ENCODE data around the gene RPS6KA2.
"Not testable (repeated sequence)": the region's sequence is repeated elsewhere in the genome, so short reads cannot be mapped to it uniquely, and the experiment has no call there.

RPS6KA2 gene

DNA sequence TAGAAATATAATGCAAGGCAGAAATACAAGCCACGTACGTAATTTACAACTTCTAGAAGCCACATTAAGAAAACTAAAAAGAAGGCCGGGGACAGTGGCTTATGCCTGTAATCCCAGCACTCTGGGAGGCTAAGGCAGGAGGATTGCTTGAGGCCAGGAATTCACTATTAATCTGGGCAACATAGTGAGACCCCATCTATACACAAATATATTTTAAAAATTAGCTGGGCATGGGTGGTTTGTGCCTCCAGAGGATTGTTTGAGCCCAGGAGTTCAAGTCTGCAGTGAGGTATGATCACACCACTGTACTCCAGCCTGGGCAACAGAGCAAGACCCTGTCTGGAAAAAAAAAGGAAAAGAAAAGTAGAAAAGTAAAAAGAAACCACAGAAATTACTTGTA, 256.6 kb downstream of the RPS6KA2 start:
- H3K27ac Mint-ChIP-seq, result no peak overlapping the region
- peaks cover 8% of the 10 kb centered on the region for H3K36me3 Mint-ChIP-seq (ENCODE audit: low read depth)
- peaks cover 2% of the 10 kb centered on the region for H3K27me3 Mint-ChIP-seq (ENCODE audit: low read depth)
- H3K4me1 Mint-ChIP-seq (ENCODE audit: low read depth), result peaks cover 4% of the 10 kb centered on the region
- no peaks in the 10 kb centered on the region for H3K9me3 Mint-ChIP-seq
- DNase-seq (ENCODE audit: low spot score), result no peak
- no peak overlapping the region for H3K4me3 Mint-ChIP-seq

DNA sequence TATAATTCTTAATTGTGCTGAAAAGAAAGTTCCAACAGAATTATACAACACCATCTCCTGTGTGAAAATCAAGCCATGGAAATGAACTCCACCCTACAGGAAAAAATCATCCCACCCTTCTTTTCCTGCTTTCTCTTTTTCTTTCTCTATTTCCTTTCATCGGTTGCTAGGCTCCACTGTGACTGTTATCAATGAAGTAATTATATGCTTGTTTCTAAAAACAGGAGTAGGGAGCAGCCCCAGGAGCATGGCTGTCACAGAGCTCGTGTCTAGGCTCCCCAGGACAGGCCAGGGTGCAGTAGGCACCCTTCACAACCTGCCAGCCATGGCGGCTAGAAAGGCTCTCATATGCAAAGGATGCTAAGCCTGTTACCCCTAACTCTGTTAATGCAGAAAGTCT, 257.3 kb downstream of the RPS6KA2 start:
- Mint-ChIP-seq H3K9me3 (no peaks in the 10 kb centered on the region), H3K36me3 (ENCODE audit: low read depth) (peaks cover 8% of the 10 kb centered on the region), H3K27me3 (ENCODE audit: low read depth) (peaks cover 2% of the 10 kb centered on the region), H3K27ac (no peak overlapping the region), H3K4me3 (no peak overlapping the region), H3K4me1 (ENCODE audit: low read depth) (peaks cover 4% of the 10 kb centered on the region)
- DNase-seq (ENCODE audit: low spot score), result no peak

DNA sequence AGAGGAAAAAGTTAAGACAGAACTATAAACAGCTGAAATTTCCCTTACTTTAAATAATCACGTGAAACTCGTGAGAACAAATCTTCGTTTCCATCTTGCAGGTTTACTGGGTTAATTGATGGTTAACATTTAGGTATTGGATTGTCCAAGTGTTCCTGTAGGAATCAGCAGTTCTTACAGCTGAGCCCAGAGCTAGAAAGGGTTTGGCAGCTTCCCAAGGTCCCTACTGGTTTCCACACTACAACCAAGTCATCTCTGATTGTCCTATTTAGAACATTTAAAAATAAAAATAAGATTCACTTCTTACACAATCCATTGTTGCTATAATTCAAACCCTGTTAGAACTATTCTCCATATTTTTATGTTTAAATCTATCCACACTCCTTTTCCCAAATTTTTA, 260.1 kb downstream of the RPS6KA2 start:
- Mint-ChIP-seq H3K9me3 (no peaks in the 10 kb centered on the region), H3K27me3 (ENCODE audit: low read depth) (no peaks in the 10 kb centered on the region), H3K4me3 (no peak overlapping the region), H3K36me3 (ENCODE audit: low read depth) (peaks cover 10% of the 10 kb centered on the region), H3K4me1 (ENCODE audit: low read depth) (peaks cover 4% of the 10 kb centered on the region), H3K27ac (no peak overlapping the region)
- no peak for DNase-seq (ENCODE audit: low spot score)

DNA sequence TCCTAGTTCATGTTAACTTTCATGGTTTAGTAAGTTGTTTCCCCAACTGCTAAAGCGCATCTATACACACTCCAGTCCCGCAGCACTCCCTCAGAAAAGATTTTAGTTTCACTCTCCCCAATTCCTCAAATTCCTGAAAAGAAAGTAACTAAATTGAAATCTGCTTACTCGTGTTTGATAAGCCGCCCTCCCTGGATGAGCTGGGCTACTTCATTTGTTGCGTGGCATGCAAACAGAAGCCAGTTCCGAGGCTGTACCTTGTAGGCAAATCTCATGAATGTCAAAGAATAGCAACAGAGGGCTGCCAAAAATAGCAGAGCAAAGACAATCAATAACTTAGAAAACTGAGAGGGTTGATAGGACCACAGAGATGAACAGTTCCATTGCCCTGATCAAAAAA, 261.2 kb downstream of the RPS6KA2 start:
- no peak for DNase-seq (ENCODE audit: low spot score)
- H3K4me3 Mint-ChIP-seq, result no peak overlapping the region
- no peaks in the 10 kb centered on the region for H3K9me3 Mint-ChIP-seq
- no peaks in the 10 kb centered on the region for H3K27me3 Mint-ChIP-seq (ENCODE audit: low read depth)
- H3K4me1 Mint-ChIP-seq (ENCODE audit: low read depth), result peaks cover 4% of the 10 kb centered on the region
- no peak overlapping the region for H3K27ac Mint-ChIP-seq
- peaks cover 10% of the 10 kb centered on the region for H3K36me3 Mint-ChIP-seq (ENCODE audit: low read depth)

DNA sequence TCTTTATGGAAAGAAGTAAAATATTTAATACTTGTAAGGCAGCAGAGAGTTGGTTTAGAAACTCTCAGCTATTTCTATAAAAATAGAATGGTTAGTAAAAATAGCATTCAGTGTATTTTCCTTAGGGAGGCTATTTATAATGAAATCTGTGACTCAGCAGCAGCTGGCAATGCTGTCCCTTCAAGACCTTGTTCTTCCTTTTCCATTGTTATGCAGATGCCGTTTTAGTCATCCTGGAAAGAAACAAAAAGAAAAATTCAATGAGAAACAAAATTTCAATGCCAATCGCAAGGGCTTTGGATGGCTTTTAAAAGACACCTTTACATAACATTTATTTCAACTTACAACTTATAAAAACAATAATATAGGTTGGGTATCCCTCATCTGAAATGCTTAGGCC, 261.8 kb downstream of the RPS6KA2 start:
- no peak for DNase-seq (ENCODE audit: low spot score)

DNA sequence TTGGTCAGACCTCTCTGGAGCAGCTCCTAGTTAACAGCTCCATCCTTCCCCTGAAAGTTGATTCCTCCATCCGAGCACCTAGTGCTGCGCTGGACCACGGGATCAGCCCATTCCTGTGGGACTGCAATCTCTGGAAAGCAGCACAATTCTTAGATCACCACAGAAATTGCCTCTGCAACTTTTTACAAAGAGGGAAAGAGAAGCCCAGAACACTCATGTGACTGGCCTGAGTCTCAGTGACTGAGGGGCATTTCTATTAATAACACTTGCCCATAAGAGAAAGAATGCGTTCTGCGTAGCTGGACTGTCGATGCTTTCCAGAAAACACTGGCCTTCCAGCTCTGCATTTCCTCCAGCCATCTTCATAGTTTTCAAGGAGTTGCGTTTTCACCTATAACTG, 262.6 kb downstream of the RPS6KA2 start:
- Mint-ChIP-seq H3K4me1 (ENCODE audit: low read depth) (peaks cover 2% of the 10 kb centered on the region), H3K27me3 (ENCODE audit: low read depth) (peaks cover 8% of the 10 kb centered on the region), H3K9me3 (no peaks in the 10 kb centered on the region), H3K36me3 (ENCODE audit: low read depth) (peaks cover 10% of the 10 kb centered on the region), H3K4me3 (no peak overlapping the region), H3K27ac (no peak overlapping the region)
- DNase-seq (ENCODE audit: low spot score), result no peak

More for the DNA sequence above, 261.8 kb downstream of the RPS6KA2 start:
- Mint-ChIP-seq H3K4me3 (no peak overlapping the region), H3K4me1 (ENCODE audit: low read depth) (peaks cover 4% of the 10 kb centered on the region), H3K9me3 (no peaks in the 10 kb centered on the region), H3K36me3 (ENCODE audit: low read depth) (peaks cover 10% of the 10 kb centered on the region), H3K27ac (no peak overlapping the region), H3K27me3 (ENCODE audit: low read depth) (peaks cover 1% of the 10 kb centered on the region)

DNA sequence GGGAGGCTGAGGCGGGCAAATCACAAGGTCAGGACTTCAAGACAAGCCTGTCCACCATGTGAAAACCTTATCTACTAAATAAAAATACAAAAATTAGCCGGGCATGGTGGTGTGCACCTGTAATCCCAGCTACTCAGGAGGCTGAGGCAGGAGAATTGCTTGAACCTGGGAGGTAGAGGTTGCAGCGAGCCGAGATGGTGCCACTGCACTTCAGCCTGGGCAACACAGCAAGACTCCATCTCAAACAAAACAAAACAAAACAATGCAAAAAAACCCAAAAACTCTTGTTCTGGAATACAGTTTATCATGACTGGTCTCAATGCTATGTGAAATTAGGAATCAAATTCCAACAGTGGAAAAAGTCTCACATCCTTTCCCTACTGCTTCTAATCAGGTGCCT, 264.6 kb downstream of the RPS6KA2 start:
- H3K9me3 Mint-ChIP-seq; H3K36me3 Mint-ChIP-seq (ENCODE audit: low read depth); H3K27ac Mint-ChIP-seq; DNase-seq (ENCODE audit: low spot score); H3K4me1 Mint-ChIP-seq (ENCODE audit: low read depth); H3K4me3 Mint-ChIP-seq: not testable (repeated sequence)
- H3K27me3 Mint-ChIP-seq (ENCODE audit: low read depth), result peaks cover 23% of the 10 kb centered on the region

DNA sequence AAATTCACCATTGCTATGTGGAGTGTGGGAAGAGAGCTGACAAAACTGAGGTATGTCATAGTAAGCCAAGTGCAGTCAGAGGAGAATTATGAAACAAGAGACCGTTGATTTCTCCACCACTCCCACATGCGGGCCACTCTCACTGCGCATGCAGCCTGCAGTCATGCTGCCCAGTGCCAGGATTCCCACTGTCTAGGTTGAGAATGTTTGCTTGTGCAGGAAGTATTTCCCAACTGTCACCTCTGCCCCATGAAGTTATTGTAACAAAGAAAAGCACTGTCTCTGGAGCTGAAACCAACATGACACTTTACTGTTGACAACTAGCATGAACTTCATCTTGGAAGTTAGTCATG, 266.0 kb downstream of the RPS6KA2 start:
- H3K4me3 Mint-ChIP-seq, result no peak overlapping the region
- peaks cover 32% of the 10 kb centered on the region for H3K27me3 Mint-ChIP-seq (ENCODE audit: low read depth)
- H3K4me1 Mint-ChIP-seq (ENCODE audit: low read depth), result peaks cover 2% of the 10 kb centered on the region
- DNase-seq (ENCODE audit: low spot score), result no peak
- peaks cover 7% of the 10 kb centered on the region for H3K36me3 Mint-ChIP-seq (ENCODE audit: low read depth)
- H3K27ac Mint-ChIP-seq, result no peak overlapping the region
- H3K9me3 Mint-ChIP-seq, result no peaks in the 10 kb centered on the region

DNA sequence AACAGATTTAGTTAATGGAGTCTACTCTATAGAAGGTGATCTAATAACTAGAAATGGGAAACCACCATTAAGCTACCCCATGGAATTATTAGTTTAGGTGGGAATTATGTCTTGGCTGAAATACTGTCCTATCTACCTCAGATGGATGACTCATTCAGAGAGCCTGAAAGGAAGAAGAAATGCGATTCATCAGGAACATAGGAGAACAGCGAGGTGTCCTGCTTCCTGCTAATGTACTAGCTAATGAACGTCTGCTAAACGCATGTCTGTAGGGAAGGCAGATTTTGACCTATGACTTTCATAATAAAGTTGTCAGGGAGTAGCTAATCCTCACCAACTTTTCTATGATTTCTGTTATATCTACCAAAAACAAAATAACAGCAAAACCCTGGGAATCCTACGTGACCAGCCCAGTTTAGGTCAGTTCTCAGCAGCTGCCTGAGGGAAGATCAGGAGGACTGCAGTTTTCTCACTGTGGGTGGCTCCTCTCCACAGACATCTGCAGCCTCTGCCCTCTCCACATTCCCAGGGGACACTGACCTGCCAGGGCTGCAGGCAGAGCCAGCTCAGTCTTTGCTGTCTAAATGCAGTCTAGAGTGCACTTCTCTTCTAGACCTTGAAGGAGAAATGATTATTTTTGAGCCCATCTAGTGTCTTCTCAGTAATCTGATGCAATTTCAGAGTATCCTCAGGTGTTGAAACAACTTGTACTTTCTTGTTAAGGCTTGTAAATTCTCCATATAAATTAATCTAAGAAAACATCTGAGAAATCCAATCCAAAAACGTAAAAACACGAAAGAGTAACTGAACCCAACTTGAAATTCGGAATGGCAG, 266.6 kb downstream of the RPS6KA2 start:
- no peak overlapping the region for H3K4me3 Mint-ChIP-seq
- no peak overlapping the region for H3K27ac Mint-ChIP-seq

More for the DNA sequence above, 266.6 kb downstream of the RPS6KA2 start:
- no peaks in the 10 kb centered on the region for H3K4me1 Mint-ChIP-seq (ENCODE audit: low read depth)
- DNase-seq (ENCODE audit: low spot score), result no peak
- no peaks in the 10 kb centered on the region for H3K9me3 Mint-ChIP-seq
- peaks cover 36% of the 10 kb centered on the region for H3K27me3 Mint-ChIP-seq (ENCODE audit: low read depth)
- peaks cover 2% of the 10 kb centered on the region for H3K36me3 Mint-ChIP-seq (ENCODE audit: low read depth)
